Left ventricle myocardium inferior (tissue), 1 donor: ENCODE measurements around the gene SLC30A3. TPM values are rescaled to one million over a fixed set of nuclear protein-coding genes. Genes with fewer than 3 reads are reported as not detected.

ENCODE experiments used
- DNase-seq: peaks from one replicate; pipeline ENCODE4 v3.0.0-alpha.2; 2020
- H3K27ac ChIP-seq: fragments of 200-600 bp; replicated peaks from 2 replicates; pipeline ENCODE4 v1.8.0; 2021
- H3K27me3 ChIP-seq: fragments of 200-600 bp; 2 replicates; pipeline ENCODE4 v1.8.0; 2021; ENCODE audit warnings: low read depth
- H3K36me3 ChIP-seq: fragments of 200-600 bp; 2 replicates; pipeline ENCODE4 v1.8.0; 2021
- H3K4me1 ChIP-seq: fragments of 200-600 bp; 2 replicates; pipeline ENCODE4 v1.8.0; 2021
- H3K4me3 ChIP-seq: fragments of 200-600 bp; 2 replicates; pipeline ENCODE4 v1.8.0; 2021; ENCODE audit warnings: mild to moderate bottlenecking, moderate library complexity
- H3K9me3 ChIP-seq: fragments of 200-600 bp; replicated peaks from 2 replicates; pipeline ENCODE4 v1.8.0; 2021
- intact Hi-C: fragments of 100-400 bp; cut with micrococcal nuclease; formaldehyde crosslinking; loops from one replicate; pipeline ENCODE4 v1.11.0; 2022
- total RNA-seq: library from RNA; stranded (reverse); fragmentation: NEBNext Ultra II Directional; extraction: Animal tissue kit (Norgen Biotek cat#: 25700); gene quantifications from one replicate; pipeline ENCODE4 v1.2.1, GENCODE V29; 2021
- TF ChIP-seq, protein P1 (sequence below): fragments of 200-600 bp; IDR thresholded peaks from 2 replicates; pipeline ENCODE4 v1.8.0; 2021; ENCODE audit warnings: antibody characterized with exemption, mild to moderate bottlenecking, borderline replicate concordance
- donor health status: DM: no; HTN: yes; CAD: no; lungs with severe emphysema.

Gene SLC30A3
- total RNA-seq, 1 donor from 2014 or later: 5.9 TPM

DNA sequence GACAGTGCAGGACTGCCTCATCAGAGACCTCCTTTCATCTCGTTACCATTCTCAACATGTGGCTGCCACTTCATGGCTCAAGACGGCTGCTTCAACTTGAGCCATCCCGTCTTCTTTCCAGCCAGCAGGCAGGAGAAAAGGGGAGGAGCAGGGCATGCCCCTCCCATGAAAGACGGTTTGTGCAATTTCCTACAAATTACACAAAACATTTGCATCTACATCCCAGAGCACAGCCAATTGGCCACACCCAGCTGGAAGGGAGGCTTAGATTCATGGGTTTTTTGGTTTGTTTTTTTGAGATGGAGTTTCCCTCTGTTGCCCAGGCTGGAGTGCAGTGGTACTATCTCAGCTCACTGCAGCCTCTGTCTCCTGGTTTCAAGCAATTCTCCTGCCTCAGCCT lies 33.6 kb upstream of the SLC30A3 start:
- TF ChIP-seq, protein P1, sequence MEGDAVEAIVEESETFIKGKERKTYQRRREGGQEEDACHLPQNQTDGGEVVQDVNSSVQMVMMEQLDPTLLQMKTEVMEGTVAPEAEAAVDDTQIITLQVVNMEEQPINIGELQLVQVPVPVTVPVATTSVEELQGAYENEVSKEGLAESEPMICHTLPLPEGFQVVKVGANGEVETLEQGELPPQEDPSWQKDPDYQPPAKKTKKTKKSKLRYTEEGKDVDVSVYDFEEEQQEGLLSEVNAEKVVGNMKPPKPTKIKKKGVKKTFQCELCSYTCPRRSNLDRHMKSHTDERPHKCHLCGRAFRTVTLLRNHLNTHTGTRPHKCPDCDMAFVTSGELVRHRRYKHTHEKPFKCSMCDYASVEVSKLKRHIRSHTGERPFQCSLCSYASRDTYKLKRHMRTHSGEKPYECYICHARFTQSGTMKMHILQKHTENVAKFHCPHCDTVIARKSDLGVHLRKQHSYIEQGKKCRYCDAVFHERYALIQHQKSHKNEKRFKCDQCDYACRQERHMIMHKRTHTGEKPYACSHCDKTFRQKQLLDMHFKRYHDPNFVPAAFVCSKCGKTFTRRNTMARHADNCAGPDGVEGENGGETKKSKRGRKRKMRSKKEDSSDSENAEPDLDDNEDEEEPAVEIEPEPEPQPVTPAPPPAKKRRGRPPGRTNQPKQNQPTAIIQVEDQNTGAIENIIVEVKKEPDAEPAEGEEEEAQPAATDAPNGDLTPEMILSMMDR: no peak
- Histone ChIP-seq H3K36me3 (peaks cover 19% of the 10 kb centered on the region), H3K27me3 (no peaks in the 10 kb centered on the region), H3K4me3 (no peak overlapping the region), H3K4me1 (peaks cover 81% of the 10 kb centered on the region), H3K9me3 (no peaks in the 10 kb centered on the region), H3K27ac (no peak overlapping the region)
- no peak for DNase-seq
- intact Hi-C loops: loop anchor here (10.0 kb wide), 1 partner anchor 202 kb away; no protein-coding TSS in a partner anchor

- TF ChIP-seq, protein P1: no peak
- no peaks in the 10 kb centered on the region for H3K9me3 ChIP-seq
- H3K27me3 ChIP-seq: no peaks in the 10 kb centered on the region
- no peak overlapping the region for H3K4me3 ChIP-seq
- peaks cover 92% of the 10 kb centered on the region for H3K4me1 ChIP-seq
- no peak for DNase-seq
- intact Hi-C loops: loop anchor here (10.0 kb wide), 1 partner anchor 200 kb away; no protein-coding TSS in a partner anchor
- peaks cover 14% of the 10 kb centered on the region for H3K36me3 ChIP-seq
- H3K27ac ChIP-seq: no peak overlapping the region
Observed at GRCh38 chr2:27294928-27295327, 32.1 kb upstream of the SLC30A3 start.

DNA sequence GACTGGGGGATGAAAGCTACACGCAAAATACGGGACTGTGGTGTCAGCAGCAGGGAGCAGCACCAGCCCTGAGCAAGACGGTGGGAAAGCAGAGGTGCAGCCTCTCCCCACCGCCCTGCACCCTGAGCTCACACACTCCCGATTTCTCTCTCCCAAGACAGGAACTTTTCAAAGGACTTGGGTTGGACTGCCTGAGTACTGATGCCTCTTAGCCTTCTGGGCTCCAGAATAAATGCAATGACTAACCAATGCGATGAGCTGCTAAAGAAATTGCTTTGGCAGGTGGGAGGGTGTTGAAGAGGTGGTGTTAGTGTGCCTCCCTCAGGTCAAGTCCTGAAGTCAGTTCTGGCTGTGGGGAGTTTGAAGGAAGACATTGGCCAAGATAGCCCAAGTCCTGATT lies 29.0 kb upstream of the SLC30A3 start:
- Histone ChIP-seq H3K27me3 (peaks cover 6% of the 10 kb centered on the region), H3K4me3 (peak overlapping the region; percentile 74), H3K4me1 (peaks cover 97% of the 10 kb centered on the region), H3K9me3 (no peaks in the 10 kb centered on the region), H3K36me3 (no peaks in the 10 kb centered on the region), H3K27ac (peak overlapping the region; percentile 78)
- intact Hi-C loops: loop anchor here (10.0 kb wide), 1 partner anchor 197 kb away; no protein-coding TSS in a partner anchor
- DNase-seq: no peak
- TF ChIP-seq, protein P1: peak; percentile 12

GRCh38 chr2:27290549-27290948 lies 27.7 kb upstream of the SLC30A3 start:
- intact Hi-C loops: loop anchor here (10.0 kb wide), 1 partner anchor 196 kb away; no protein-coding TSS in a partner anchor
- TF ChIP-seq, protein P1: no peak
- H3K9me3 ChIP-seq: no peaks in the 10 kb centered on the region
- H3K4me1 ChIP-seq: peaks cover 92% of the 10 kb centered on the region
- no peaks in the 10 kb centered on the region for H3K36me3 ChIP-seq
- H3K4me3 ChIP-seq: peak overlapping the region; percentile 74
- peaks cover 6% of the 10 kb centered on the region for H3K27me3 ChIP-seq
- no peak for DNase-seq
- H3K27ac ChIP-seq: peak overlapping the region; percentile 78

DNA sequence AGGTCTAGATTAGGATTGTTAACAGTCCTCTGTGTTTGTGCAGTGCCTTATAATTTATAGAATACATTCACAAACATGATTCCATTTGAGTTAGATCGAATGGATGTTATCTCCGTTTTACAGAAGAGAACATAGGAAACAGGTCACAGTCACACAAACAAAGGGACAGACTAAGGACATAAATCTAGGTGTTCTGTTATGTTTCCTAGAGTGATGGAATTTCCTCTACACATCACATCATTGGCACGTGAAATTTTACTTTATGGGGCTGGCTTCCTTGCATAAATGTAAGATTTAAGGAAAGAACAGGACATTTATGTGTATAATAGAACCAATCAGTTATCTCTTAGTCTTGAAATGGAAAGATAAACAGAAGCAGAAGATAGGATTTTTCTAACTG lies 25.8 kb upstream of the SLC30A3 start:
- Histone ChIP-seq H3K4me1 (peaks cover 74% of the 10 kb centered on the region), H3K4me3 (peak overlapping the region; percentile 74), H3K36me3 (no peaks in the 10 kb centered on the region), H3K27me3 (peaks cover 11% of the 10 kb centered on the region), H3K9me3 (no peaks in the 10 kb centered on the region), H3K27ac (peak overlapping the region; percentile 78)
- intact Hi-C loops: no loop called here
- DNase-seq: no peak
- TF ChIP-seq, protein P1: no peak

DNA sequence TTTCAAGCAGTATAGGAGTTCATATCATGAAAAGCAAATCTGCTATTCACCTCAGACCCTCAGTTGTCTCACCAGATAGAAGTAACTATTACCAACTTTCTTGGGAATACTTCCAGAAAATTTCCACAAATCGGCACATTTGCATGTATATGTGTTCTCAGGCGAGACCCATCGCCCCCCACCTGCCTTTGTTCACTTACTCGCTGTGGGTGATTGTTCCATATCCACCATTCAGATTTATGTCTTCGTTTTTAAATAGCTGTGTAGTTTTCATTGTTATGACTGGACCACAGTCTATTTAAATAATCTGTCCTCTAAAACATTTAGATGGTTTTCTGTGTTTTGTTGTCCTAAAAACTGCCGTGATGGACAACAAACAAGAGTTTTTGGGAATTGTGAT lies 22.6 kb upstream of the SLC30A3 start:
- intact Hi-C loops: no loop called here
- Histone ChIP-seq H3K27ac (no peak overlapping the region), H3K4me1 (peaks cover 56% of the 10 kb centered on the region), H3K4me3 (peak overlapping the region; percentile 74), H3K27me3 (peaks cover 30% of the 10 kb centered on the region), H3K9me3 (no peaks in the 10 kb centered on the region), H3K36me3 (no peaks in the 10 kb centered on the region)
- DNase-seq: no peak
- TF ChIP-seq, protein P1: no peak
